Measurements from ENCODE around the gene ATG16L2.
"Not testable (repeated sequence)": the region's sequence is repeated elsewhere in the genome, so short reads cannot be mapped to it uniquely, and the experiment has no call there.

Gene ATG16L2

DNA sequence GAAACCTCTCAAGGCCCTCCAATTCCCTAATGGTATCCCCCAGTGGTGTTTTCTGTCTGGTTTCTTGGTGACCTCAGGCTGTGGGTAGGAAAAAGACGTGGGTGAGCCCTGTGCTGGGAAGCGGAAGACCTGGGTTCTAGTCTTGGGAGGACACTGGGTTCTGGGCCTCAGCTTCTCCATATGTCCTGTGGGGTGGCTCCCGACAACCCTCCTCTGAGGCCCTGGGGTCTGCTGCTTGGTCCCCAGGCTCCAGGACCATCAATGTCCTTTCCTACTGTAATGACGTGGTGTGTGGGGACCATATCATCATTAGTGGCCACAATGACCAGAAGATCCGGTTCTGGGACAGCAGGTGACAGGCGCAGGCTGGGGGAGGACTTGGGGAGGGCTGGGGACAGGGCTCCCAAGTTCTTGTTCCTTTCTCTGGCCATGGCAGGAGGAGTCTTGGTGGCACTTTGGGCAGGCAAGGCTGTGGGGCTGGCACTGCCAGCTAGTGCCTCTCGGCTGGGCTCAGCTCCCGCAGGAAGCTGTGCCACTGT is 12.8 kb downstream of the ATG16L2 start:
- TF ChIP-seq, protein P1, sequence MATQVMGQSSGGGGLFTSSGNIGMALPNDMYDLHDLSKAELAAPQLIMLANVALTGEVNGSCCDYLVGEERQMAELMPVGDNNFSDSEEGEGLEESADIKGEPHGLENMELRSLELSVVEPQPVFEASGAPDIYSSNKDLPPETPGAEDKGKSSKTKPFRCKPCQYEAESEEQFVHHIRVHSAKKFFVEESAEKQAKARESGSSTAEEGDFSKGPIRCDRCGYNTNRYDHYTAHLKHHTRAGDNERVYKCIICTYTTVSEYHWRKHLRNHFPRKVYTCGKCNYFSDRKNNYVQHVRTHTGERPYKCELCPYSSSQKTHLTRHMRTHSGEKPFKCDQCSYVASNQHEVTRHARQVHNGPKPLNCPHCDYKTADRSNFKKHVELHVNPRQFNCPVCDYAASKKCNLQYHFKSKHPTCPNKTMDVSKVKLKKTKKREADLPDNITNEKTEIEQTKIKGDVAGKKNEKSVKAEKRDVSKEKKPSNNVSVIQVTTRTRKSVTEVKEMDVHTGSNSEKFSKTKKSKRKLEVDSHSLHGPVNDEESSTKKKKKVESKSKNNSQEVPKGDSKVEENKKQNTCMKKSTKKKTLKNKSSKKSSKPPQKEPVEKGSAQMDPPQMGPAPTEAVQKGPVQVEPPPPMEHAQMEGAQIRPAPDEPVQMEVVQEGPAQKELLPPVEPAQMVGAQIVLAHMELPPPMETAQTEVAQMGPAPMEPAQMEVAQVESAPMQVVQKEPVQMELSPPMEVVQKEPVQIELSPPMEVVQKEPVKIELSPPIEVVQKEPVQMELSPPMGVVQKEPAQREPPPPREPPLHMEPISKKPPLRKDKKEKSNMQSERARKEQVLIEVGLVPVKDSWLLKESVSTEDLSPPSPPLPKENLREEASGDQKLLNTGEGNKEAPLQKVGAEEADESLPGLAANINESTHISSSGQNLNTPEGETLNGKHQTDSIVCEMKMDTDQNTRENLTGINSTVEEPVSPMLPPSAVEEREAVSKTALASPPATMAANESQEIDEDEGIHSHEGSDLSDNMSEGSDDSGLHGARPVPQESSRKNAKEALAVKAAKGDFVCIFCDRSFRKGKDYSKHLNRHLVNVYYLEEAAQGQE (IDR thresholded peaks at IDR 0.05; ENCODE audit: insufficient replicate concordance, low read depth): no peak
- TF ChIP-seq GABPA (IDR thresholded peaks at IDR 0.05; ENCODE audit: low read depth) (no peak), SPI1 (IDR thresholded peaks at IDR 0.05; ENCODE audit: borderline replicate concordance, low read depth) (no peak), POLR2AphosphoS5 (IDR thresholded peaks at IDR 0.05; ENCODE audit: low read depth) (no peak)
- TF ChIP-seq, protein P2, sequence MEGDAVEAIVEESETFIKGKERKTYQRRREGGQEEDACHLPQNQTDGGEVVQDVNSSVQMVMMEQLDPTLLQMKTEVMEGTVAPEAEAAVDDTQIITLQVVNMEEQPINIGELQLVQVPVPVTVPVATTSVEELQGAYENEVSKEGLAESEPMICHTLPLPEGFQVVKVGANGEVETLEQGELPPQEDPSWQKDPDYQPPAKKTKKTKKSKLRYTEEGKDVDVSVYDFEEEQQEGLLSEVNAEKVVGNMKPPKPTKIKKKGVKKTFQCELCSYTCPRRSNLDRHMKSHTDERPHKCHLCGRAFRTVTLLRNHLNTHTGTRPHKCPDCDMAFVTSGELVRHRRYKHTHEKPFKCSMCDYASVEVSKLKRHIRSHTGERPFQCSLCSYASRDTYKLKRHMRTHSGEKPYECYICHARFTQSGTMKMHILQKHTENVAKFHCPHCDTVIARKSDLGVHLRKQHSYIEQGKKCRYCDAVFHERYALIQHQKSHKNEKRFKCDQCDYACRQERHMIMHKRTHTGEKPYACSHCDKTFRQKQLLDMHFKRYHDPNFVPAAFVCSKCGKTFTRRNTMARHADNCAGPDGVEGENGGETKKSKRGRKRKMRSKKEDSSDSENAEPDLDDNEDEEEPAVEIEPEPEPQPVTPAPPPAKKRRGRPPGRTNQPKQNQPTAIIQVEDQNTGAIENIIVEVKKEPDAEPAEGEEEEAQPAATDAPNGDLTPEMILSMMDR (IDR thresholded peaks at IDR 0.05; ENCODE audit: insufficient read depth, low read length): no peak
- H3K27ac ChIP-seq (replicated peaks): no peak overlapping the region

DNA sequence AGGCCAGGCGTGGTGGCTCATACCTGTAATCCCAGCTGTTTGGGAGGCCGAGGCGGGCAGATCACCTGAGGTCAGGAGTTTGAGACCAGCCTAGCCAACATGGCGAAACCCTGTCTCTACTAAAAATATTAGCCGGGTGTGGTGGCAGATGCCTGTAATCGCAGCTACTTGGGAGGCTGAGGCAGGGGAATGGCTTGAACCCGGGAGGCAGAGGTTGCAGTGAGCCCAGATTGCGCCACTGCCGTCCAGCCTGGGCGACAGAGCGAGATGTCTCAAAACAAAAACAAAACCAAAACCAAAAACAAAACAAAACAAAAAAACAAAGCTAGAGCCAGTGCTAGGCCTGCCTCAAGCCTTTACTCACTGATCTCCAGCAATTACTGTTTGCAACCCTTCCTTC is 13.4 kb downstream of the ATG16L2 start:
- not testable (repeated sequence) for H3K27ac ChIP-seq (replicated peaks); H3K27me3 ChIP-seq (ENCODE audit: insufficient read depth, poor library complexity, severe bottlenecking); DNase-seq (ENCODE audit: low read depth in 1 of 2, low spot score in 1 of 2); H3K4me3 ChIP-seq (replicated peaks; ENCODE audit: insufficient read depth, low read length)

More for the DNA sequence above, 12.8 kb downstream of the ATG16L2 start:
- Histone ChIP-seq H3K4me3 (replicated peaks; ENCODE audit: insufficient read depth, low read length) (no peak overlapping the region), H3K27me3 (ENCODE audit: insufficient read depth, poor library complexity, severe bottlenecking) (no peaks in the 10 kb centered on the region)
- DNase-seq (ENCODE audit: low read depth in 1 of 2, low spot score in 1 of 2): no peak

DNA sequence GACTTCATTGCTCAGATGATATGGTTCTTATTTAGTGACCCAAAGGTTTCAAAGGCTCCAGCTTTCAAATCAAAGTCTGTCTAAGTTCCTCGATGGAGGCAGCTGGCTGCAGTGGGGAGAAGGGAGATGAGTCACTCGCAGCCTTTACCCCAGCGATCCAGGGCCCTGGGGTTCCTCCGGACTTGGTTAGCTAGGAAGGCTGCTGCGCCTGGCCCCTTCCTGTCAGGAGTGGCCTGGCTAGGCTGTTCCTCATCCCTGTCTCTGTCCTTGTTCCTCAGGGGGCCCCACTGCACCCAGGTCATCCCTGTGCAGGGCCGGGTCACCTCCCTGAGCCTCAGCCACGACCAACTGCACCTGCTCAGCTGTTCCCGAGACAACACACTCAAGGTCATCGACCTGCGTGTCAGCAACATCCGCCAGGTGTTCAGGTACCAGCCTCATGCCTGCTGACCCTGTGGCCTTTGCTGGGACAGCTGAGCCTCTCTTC is 13.9 kb downstream of the ATG16L2 start:
- TF ChIP-seq, protein P1 (IDR thresholded peaks at IDR 0.05; ENCODE audit: insufficient replicate concordance, low read depth): no peak
- TF ChIP-seq, protein P2 (IDR thresholded peaks at IDR 0.05; ENCODE audit: insufficient read depth, low read length): no peak
- no peak for TF ChIP-seq SPI1 (IDR thresholded peaks at IDR 0.05; ENCODE audit: borderline replicate concordance, low read depth)
- TF ChIP-seq POLR2AphosphoS5 (IDR thresholded peaks at IDR 0.05; ENCODE audit: low read depth): no peak
- no peak for TF ChIP-seq GABPA (IDR thresholded peaks at IDR 0.05; ENCODE audit: low read depth)
- DNase-seq (ENCODE audit: low read depth in 1 of 2, low spot score in 1 of 2): no peak
- no peak overlapping the region for H3K27ac ChIP-seq (replicated peaks)

DNA sequence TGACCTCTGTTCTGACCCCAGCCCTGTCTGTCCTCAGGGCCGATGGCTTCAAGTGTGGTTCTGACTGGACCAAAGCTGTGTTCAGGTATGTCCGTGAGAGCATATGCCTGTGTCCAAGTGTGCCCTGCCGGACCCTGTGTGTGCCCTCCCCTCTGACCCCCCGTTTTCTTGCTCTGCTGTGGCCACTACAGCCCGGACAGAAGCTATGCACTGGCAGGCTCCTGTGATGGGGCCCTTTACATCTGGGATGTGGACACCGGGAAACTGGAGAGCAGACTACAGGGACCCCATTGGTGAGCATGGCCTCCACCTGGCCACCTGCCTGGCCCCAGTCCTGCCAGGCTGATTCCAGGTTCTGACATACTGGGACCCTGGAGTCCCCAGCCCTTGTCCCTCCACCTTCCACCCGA is 14.5 kb downstream of the ATG16L2 start:
- no peaks in the 10 kb centered on the region for H3K27me3 ChIP-seq (ENCODE audit: insufficient read depth, poor library complexity, severe bottlenecking)
- H3K4me3 ChIP-seq (replicated peaks; ENCODE audit: insufficient read depth, low read length): no peak overlapping the region
- TF ChIP-seq SPI1 (IDR thresholded peaks at IDR 0.05; ENCODE audit: borderline replicate concordance, low read depth) (no peak), GABPA (IDR thresholded peaks at IDR 0.05; ENCODE audit: low read depth) (no peak), POLR2AphosphoS5 (IDR thresholded peaks at IDR 0.05; ENCODE audit: low read depth) (no peak)
- TF ChIP-seq, protein P1 (IDR thresholded peaks at IDR 0.05; ENCODE audit: insufficient replicate concordance, low read depth): no peak
- TF ChIP-seq, protein P2 (IDR thresholded peaks at IDR 0.05; ENCODE audit: insufficient read depth, low read length): no peak
- H3K27ac ChIP-seq (replicated peaks): no peak overlapping the region
- no peak for DNase-seq (ENCODE audit: low read depth in 1 of 2, low spot score in 1 of 2)

More for the DNA sequence above, 13.9 kb downstream of the ATG16L2 start:
- H3K4me3 ChIP-seq (replicated peaks; ENCODE audit: insufficient read depth, low read length): no peak overlapping the region
- H3K27me3 ChIP-seq (ENCODE audit: insufficient read depth, poor library complexity, severe bottlenecking): no peaks in the 10 kb centered on the region

Measured in HL-60 (cell line).